ENCODE data around the gene ADSS1.

Gene ADSS1

GRCh38 chr14:104695660-104696000 lies 28.4 kb upstream of the ADSS1 start:
- H3K4me3 ChIP-seq (replicated peaks in 1 of 2; ENCODE audit: low read depth in 2 of 2, low read length in 2 of 2): no peak overlapping the region
- no peak for DNase-seq (ENCODE audit: low read depth in 2 of 2)
- no peak for TF ChIP-seq CTCF (IDR thresholded peaks at IDR 0.05; ENCODE audit: low read depth, low read length)

GRCh38 chr14:104696671-104697316 lies 27.2 kb upstream of the ADSS1 start:
- no peak for TF ChIP-seq CTCF (IDR thresholded peaks at IDR 0.05; ENCODE audit: low read depth, low read length)
- no peak overlapping the region for H3K4me3 ChIP-seq (replicated peaks in 1 of 2; ENCODE audit: low read depth in 2 of 2, low read length in 2 of 2)

GRCh38 chr14:104697317-104697703 lies 26.7 kb upstream of the ADSS1 start:
- no peak for TF ChIP-seq CTCF (IDR thresholded peaks at IDR 0.05; ENCODE audit: low read depth, low read length)
- no peak overlapping the region for H3K4me3 ChIP-seq (replicated peaks in 1 of 2; ENCODE audit: low read depth in 2 of 2, low read length in 2 of 2)
- no peak for DNase-seq (ENCODE audit: low read depth in 2 of 2)

More at GRCh38 chr14:104696671-104697316, 27.2 kb upstream of the ADSS1 start:
- no peak for DNase-seq (ENCODE audit: low read depth in 2 of 2)

GRCh38 chr14:104697892-104698583 lies 26.0 kb upstream of the ADSS1 start:
- TF ChIP-seq CTCF (IDR thresholded peaks at IDR 0.05; ENCODE audit: low read depth, low read length): no peak
- H3K4me3 ChIP-seq (replicated peaks in 1 of 2; ENCODE audit: low read depth in 2 of 2, low read length in 2 of 2): no peak overlapping the region
- peak in 1 of 2 donors; percentile 36 for DNase-seq (ENCODE audit: low read depth in 2 of 2)

GRCh38 chr14:104698688-104699425 lies 25.2 kb upstream of the ADSS1 start:
- H3K4me3 ChIP-seq (replicated peaks in 1 of 2; ENCODE audit: low read depth in 2 of 2, low read length in 2 of 2): no peak overlapping the region
- no peak for TF ChIP-seq CTCF (IDR thresholded peaks at IDR 0.05; ENCODE audit: low read depth, low read length)

GRCh38 chr14:104699426-104699748 lies 24.6 kb upstream of the ADSS1 start:
- no peak for TF ChIP-seq CTCF (IDR thresholded peaks at IDR 0.05; ENCODE audit: low read depth, low read length)
- no peak for DNase-seq (ENCODE audit: low read depth in 2 of 2)
- no peak overlapping the region for H3K4me3 ChIP-seq (replicated peaks in 1 of 2; ENCODE audit: low read depth in 2 of 2, low read length in 2 of 2)

More at GRCh38 chr14:104698688-104699425, 25.2 kb upstream of the ADSS1 start:
- DNase-seq (ENCODE audit: low read depth in 2 of 2): peak in 1 of 2 donors; percentile 62
